CD4-positive, alpha-beta T cell (primary cell): ENCODE results near the gene SMIM10L2A. TPM values are rescaled to one million over a fixed set of nuclear protein-coding genes. Genes with fewer than 3 reads are reported as not detected.
"Not testable (repeated sequence)": the region's sequence is repeated elsewhere in the genome, so short reads cannot be mapped to it uniquely, and the experiment has no call there.

Source experiments
- ATAC-seq: fragments of 200-7000 bp; cut with Tn5 transposase; one replicate; pipeline ENCODE4 v1.10.0; 2022; ENCODE audit warnings: mild to moderate bottlenecking; ENCODE audit not compliant: poor library complexity
- CTCF ChIA-PET: fragments of 350-600 bp; sonication (Branson Sonifier 250); formaldehyde crosslinking; loops from one replicate; lab custom pipeline; 2021; ENCODE audit warnings: antibody characterized with exemption, inconsistent platforms; lab: Charles Lee
- POLR2A ChIA-PET: fragments of 350-600 bp; sonication (Branson Sonifier 250); formaldehyde crosslinking; loops from one replicate; lab custom pipeline; 2021; ENCODE audit warnings: antibody characterized with exemption, inconsistent platforms; lab: Charles Lee
- DNase-seq, 14 experiments: peaks; one replicate each; pipeline ENCODE4 v3.0.0-alpha.2; 2013 to 2020; ENCODE audit warnings: mixed read lengths in 2 of 14
- H3K27ac ChIP-seq, 2 donors: one replicate each; pipeline versions ENCODE4 v1.5.1 to v1.7.0; 2013; ENCODE audit warnings: low read length in 2 of 2, low read depth in 1 of 2, mild to moderate bottlenecking in 1 of 2
- H3K27me3 ChIP-seq, 2 experiments: 1 replicate in 1 of 2; 2 replicates in 1 of 2; pipeline versions ENCODE4 v1.6.1 to v1.7.0; 2013; ENCODE audit warnings: low read length in 2 of 2, control low read depth in 1 of 2, mild to moderate bottlenecking in 1 of 2, moderate library complexity in 1 of 2; ENCODE audit not compliant: insufficient read depth in 2 of 2, control insufficient read depth in 1 of 2
- H3K36me3 ChIP-seq: one replicate; pipeline ENCODE4 v1.6.1; 2013; ENCODE audit warnings: low read length, control low read depth; ENCODE audit not compliant: insufficient read depth
- H3K4me1 ChIP-seq: one replicate; pipeline ENCODE4 v1.6.1; 2013; ENCODE audit warnings: low read length, control low read depth; ENCODE audit not compliant: insufficient read depth
- H3K4me3 ChIP-seq: one replicate; pipeline ENCODE4 v1.5.1; 2013; ENCODE audit warnings: mild to moderate bottlenecking, low read length, moderate library complexity
- H3K9me3 ChIP-seq, 2 experiments: 1 replicate in 1 of 2; 2 replicates in 1 of 2; pipeline versions ENCODE4 v1.6.1 to v1.7.0; 2013; ENCODE audit warnings: low read length in 2 of 2, mild to moderate bottlenecking in 2 of 2, control low read depth in 1 of 2, moderate library complexity in 1 of 2; ENCODE audit not compliant: control insufficient read depth in 1 of 2, insufficient read depth in 1 of 2
- H3K27ac Mint-ChIP-seq: one replicate; pipeline ENCODE4 v1.8.0; 2020; ENCODE audit warnings: mixed read lengths
- H3K27me3 Mint-ChIP-seq: one replicate; pipeline ENCODE4 v1.8.0; 2021; ENCODE audit warnings: mixed read lengths
- H3K36me3 Mint-ChIP-seq: one replicate; pipeline ENCODE4 v1.8.0; 2021; ENCODE audit warnings: low read depth, mixed read lengths
- H3K4me1 Mint-ChIP-seq: one replicate; pipeline ENCODE4 v1.8.0; 2021; ENCODE audit warnings: low read depth, mixed read lengths
- H3K4me3 Mint-ChIP-seq: one replicate; pipeline ENCODE4 v1.8.0; 2020; ENCODE audit warnings: mild to moderate bottlenecking, mixed read lengths
- H3K9me3 Mint-ChIP-seq: one replicate; pipeline ENCODE4 v1.8.0; 2020; ENCODE audit warnings: mixed read lengths
- intact Hi-C, 2 experiments: fragments of 100-400 bp; cut with DNase I in 1 of 2; cut with micrococcal nuclease in 1 of 2; formaldehyde crosslinking; loops; one replicate each; pipeline versions ENCODE4 v1.15.1 to v1.9.0; 2023 to 2025; cut with DNase I, micrococcal nuclease
- total RNA-seq, 174 experiments: library from RNA in 2 of 174; stranded (reverse) in 2 of 174; gene quantifications; one replicate each; pipeline ENCODE4 v1.2.3 and lab custom pipeline; 2021 to 2026
- TF ChIP-seq, protein P1 (sequence below): fragments of 200-600 bp; IDR thresholded peaks from one replicate; pipeline ENCODE4 v1.8.0; 2022; ENCODE audit warnings: antibody characterized with exemption, mild to moderate bottlenecking

The SMIM10L2A gene
- total RNA-seq, 2 experiments from 2014 or later = 1.1 to 1.3 TPM

DNA sequence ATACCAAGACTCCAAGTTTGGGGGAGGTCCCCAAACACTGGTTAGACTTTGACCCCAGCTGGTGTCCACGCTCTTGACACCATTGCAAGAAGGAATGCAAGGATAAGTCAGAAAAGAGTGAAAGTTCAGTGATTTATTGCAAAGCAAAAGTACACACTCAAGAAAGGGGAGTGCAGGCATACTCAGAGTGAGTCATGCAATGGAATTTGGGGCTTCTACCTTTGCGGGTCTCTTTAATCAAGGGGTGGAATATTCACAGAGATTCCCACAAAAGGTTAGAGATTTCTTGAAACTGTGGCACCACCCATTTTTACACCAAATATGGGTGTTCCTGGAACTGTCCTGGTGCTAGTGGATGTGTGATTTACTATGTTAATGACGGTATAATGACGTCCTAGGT is 5.2 kb upstream of the SMIM10L2A start:
- no peaks in the 10 kb centered on the region for H3K9me3 ChIP-seq
- POLR2A ChIA-PET = no interaction called here
- DNase-seq = no peak
- H3K4me1 ChIP-seq = no peaks in the 10 kb centered on the region
- H3K9me3 Mint-ChIP-seq = no peaks in the 10 kb centered on the region
- CTCF ChIA-PET = no interaction called here
- no peak overlapping the region for H3K27ac ChIP-seq
- intact Hi-C loops = no loop called here
- H3K36me3 Mint-ChIP-seq = no peaks in the 10 kb centered on the region
- H3K4me1 Mint-ChIP-seq = peaks cover under 1% of the 10 kb centered on the region
- no peaks in the 10 kb centered on the region for H3K27me3 Mint-ChIP-seq
- no peak overlapping the region for H3K4me3 Mint-ChIP-seq
- TF ChIP-seq, protein P1, sequence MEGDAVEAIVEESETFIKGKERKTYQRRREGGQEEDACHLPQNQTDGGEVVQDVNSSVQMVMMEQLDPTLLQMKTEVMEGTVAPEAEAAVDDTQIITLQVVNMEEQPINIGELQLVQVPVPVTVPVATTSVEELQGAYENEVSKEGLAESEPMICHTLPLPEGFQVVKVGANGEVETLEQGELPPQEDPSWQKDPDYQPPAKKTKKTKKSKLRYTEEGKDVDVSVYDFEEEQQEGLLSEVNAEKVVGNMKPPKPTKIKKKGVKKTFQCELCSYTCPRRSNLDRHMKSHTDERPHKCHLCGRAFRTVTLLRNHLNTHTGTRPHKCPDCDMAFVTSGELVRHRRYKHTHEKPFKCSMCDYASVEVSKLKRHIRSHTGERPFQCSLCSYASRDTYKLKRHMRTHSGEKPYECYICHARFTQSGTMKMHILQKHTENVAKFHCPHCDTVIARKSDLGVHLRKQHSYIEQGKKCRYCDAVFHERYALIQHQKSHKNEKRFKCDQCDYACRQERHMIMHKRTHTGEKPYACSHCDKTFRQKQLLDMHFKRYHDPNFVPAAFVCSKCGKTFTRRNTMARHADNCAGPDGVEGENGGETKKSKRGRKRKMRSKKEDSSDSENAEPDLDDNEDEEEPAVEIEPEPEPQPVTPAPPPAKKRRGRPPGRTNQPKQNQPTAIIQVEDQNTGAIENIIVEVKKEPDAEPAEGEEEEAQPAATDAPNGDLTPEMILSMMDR = no peak
- H3K36me3 ChIP-seq = no peaks in the 10 kb centered on the region
- no peak overlapping the region for H3K27ac Mint-ChIP-seq
- no peaks in the 10 kb centered on the region for H3K27me3 ChIP-seq
- H3K4me3 ChIP-seq = no peak overlapping the region
- no peak for ATAC-seq

DNA sequence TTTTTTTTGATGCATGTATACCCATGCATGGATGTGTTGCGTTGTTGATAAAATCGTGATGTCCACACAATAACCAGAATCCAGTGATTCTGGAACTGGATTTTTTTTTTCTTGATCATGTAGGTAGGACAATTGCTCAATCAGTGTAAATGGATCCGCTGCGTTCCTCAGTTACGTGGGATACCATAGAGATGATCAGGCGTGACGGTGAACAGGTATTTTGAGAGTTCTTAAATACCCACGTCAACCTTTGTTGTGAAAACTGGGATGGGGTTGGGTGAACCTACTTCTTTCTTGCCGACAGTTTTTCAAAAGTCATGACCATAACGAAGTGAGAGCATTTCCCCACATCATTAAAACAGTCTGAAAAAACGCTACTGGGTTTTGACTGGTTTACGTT is 913 bp upstream of the SMIM10L2A start:
- no peak for DNase-seq
- Histone ChIP-seq H3K4me3 (no peak overlapping the region), H3K27me3 (no peaks in the 10 kb centered on the region), H3K27ac (no peak overlapping the region), H3K36me3 (no peaks in the 10 kb centered on the region), H3K9me3 (no peaks in the 10 kb centered on the region), H3K4me1 (peaks cover 11% of the 10 kb centered on the region)
- H3K27ac Mint-ChIP-seq = no peak overlapping the region
- H3K9me3 Mint-ChIP-seq = no peaks in the 10 kb centered on the region
- ChIA-PET CTCF (no interaction called here), POLR2A (interaction anchor here (1.8 kb wide), 1 partner anchor 70 kb away, joined by 5 read pairs; no protein-coding TSS in a partner anchor)
- peaks cover 5% of the 10 kb centered on the region for H3K4me1 Mint-ChIP-seq
- H3K36me3 Mint-ChIP-seq = no peaks in the 10 kb centered on the region
- no peaks in the 10 kb centered on the region for H3K27me3 Mint-ChIP-seq
- TF ChIP-seq, protein P1 = no peak
- no peak for ATAC-seq
- intact Hi-C loops = loop anchor here in 1 of 2 experiments (5.0 kb wide), 2 partner anchors 96 to 551 kb away; partner anchors contain the start of gene MMGT1
- H3K4me3 Mint-ChIP-seq = peak overlapping the region; percentile 81

DNA sequence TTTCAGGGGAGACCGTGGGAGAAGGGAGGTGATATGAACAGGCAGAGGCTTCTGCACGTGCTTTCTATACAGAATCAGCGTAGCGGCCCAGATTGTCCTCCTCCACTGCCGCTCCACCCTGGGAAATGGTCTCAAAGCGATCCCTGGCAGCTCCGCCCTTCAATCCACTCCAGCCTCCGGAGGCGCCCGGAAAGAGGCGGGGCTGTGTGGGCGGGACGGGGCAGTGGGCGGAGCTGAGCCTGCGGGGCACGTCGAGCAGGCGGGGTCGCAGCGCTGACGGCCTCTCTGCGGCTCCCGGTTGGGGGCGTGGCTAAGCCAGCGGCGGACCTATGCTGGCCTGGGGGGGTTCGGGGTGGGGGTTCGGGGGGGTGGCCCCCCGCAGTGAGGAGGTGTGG is 210 bp upstream of the SMIM10L2A start:
- peak; percentile 75 to 93 (median 86) for DNase-seq
- intact Hi-C loops = loop anchor here in 1 of 2 experiments (5.0 kb wide), 2 partner anchors 96 to 551 kb away; partner anchors contain the start of gene MMGT1

DNA sequence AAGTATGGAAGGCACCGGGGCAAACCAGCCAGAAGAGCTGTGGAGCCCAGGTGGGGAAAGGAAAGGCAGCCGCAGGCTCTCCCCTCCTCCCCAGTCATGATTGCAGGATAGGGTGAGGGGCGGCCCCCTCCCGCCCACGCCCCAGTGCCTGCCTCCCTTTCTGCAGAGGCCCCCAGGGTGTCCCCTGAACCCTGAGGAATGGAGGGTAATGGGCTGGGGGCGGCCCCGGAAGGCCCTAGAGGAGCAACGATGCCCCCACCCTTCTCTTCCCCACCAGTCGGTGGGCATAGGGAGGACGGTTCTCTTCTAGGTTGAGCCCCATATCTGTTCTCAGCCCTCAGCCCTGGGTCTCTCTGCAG is 1.0 kb downstream of the SMIM10L2A start:
- CTCF ChIA-PET, H3K9me3 Mint-ChIP-seq: not testable (repeated sequence)
- POLR2A ChIA-PET = interaction anchor here (1.8 kb wide), 1 partner anchor 72 kb away, joined by 5 read pairs; no protein-coding TSS in a partner anchor

More for the DNA sequence above, 210 bp upstream of the SMIM10L2A start:
- Histone ChIP-seq H3K4me1 (peaks cover 11% of the 10 kb centered on the region), H3K36me3 (no peaks in the 10 kb centered on the region), H3K4me3 (peak overlapping the region; percentile 40), H3K27ac (no peak overlapping the region), H3K9me3 (no peaks in the 10 kb centered on the region), H3K27me3 (no peaks in the 10 kb centered on the region)
- CTCF ChIA-PET = no interaction called here
- POLR2A ChIA-PET = interaction anchor here (1.0 to 1.8 kb wide), 2 partner anchors 71 to 126 kb away, joined by 3 to 5 read pairs; no protein-coding TSS in a partner anchor
- no peaks in the 10 kb centered on the region for H3K36me3 Mint-ChIP-seq
- H3K27me3 Mint-ChIP-seq = no peaks in the 10 kb centered on the region
- peak overlapping the region; percentile 51 for H3K27ac Mint-ChIP-seq
- peaks cover 5% of the 10 kb centered on the region for H3K4me1 Mint-ChIP-seq
- H3K4me3 Mint-ChIP-seq = peak overlapping the region; percentile 81
- TF ChIP-seq, protein P1 = no peak
- peak; percentile 92 for ATAC-seq
- H3K9me3 Mint-ChIP-seq = no peaks in the 10 kb centered on the region

DNA sequence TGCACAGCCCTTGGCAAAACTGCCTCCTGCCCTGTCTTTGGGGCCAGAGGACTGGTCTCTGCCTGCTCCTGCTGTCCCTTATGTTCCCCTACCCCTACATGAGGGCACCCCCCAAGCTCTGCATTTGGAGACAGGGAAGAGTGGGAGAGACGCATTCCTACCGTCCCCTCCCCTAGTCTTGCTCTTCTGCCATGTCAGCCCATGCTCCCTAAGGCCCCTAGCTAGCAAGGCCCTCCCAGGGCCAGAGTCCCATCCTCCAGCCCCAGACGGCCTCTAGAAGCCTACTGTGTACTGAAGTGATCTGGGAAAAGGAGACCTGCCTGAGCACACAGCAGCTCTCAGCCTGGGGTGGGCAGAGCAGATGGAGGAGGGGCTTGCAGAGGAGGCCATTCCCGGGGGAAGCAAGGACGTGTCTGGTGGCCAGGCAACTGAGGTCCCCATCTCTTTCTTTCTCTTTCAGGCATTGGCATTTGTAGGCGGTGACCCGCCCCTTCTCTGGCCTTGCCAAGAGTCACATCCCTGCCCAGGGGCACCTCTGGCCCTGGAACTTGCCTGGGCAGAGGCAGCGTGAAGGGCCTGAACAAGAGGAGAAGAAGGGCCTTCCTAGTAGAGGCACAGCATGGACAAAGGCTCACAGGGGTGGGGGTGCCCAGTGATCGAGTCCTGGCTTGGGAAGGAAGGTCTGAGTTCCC is 1.6 kb downstream of the SMIM10L2A start:
- ATAC-seq, H3K27me3 ChIP-seq, POLR2A ChIA-PET, H3K9me3 ChIP-seq, H3K27ac Mint-ChIP-seq, DNase-seq, H3K4me1 Mint-ChIP-seq, CTCF ChIA-PET, H3K4me3 ChIP-seq, H3K27me3 Mint-ChIP-seq, H3K9me3 Mint-ChIP-seq, H3K27ac ChIP-seq, H3K36me3 Mint-ChIP-seq, H3K36me3 ChIP-seq: not testable (repeated sequence)
- peak overlapping the region; percentile 70 for H3K4me3 Mint-ChIP-seq
- H3K4me1 ChIP-seq = peaks cover 11% of the 10 kb centered on the region
- intact Hi-C loops = loop anchor here in 1 of 2 experiments (2.0 to 5.0 kb wide), 3 partner anchors 73 to 549 kb away; partner anchors contain the start of gene MMGT1

More for the DNA sequence above, 1.0 kb downstream of the SMIM10L2A start:
- not testable (repeated sequence) for H3K27ac ChIP-seq, ATAC-seq, H3K27ac Mint-ChIP-seq, DNase-seq, H3K36me3 Mint-ChIP-seq, H3K27me3 ChIP-seq, H3K4me1 Mint-ChIP-seq, H3K36me3 ChIP-seq, H3K9me3 ChIP-seq, H3K27me3 Mint-ChIP-seq
- peak overlapping the region; percentile 70 for H3K4me3 Mint-ChIP-seq
- peak overlapping the region; percentile 38 for H3K4me3 ChIP-seq
- intact Hi-C loops = loop anchor here in 1 of 2 experiments (2.0 to 5.0 kb wide), 3 partner anchors 72 to 550 kb away; partner anchors contain the start of gene MMGT1
- peaks cover 11% of the 10 kb centered on the region for H3K4me1 ChIP-seq
